ENCODE measurements around the gene CEP89. TPM values are rescaled to one million over a fixed set of nuclear protein-coding genes. Genes with fewer than 3 reads are reported as not detected.

The CEP89 gene
- total RNA-seq, 4 donors from 2014 or later = 12.6 to 28.5 (median 13.2) TPM

GRCh38 chr19:32936065-32936464 lies 35.7 kb downstream of the CEP89 start:
- H3K9me3 ChIP-seq = no peaks in the 10 kb centered on the region
- H3K27ac ChIP-seq = no peak overlapping the region
- TF ChIP-seq, protein P1, sequence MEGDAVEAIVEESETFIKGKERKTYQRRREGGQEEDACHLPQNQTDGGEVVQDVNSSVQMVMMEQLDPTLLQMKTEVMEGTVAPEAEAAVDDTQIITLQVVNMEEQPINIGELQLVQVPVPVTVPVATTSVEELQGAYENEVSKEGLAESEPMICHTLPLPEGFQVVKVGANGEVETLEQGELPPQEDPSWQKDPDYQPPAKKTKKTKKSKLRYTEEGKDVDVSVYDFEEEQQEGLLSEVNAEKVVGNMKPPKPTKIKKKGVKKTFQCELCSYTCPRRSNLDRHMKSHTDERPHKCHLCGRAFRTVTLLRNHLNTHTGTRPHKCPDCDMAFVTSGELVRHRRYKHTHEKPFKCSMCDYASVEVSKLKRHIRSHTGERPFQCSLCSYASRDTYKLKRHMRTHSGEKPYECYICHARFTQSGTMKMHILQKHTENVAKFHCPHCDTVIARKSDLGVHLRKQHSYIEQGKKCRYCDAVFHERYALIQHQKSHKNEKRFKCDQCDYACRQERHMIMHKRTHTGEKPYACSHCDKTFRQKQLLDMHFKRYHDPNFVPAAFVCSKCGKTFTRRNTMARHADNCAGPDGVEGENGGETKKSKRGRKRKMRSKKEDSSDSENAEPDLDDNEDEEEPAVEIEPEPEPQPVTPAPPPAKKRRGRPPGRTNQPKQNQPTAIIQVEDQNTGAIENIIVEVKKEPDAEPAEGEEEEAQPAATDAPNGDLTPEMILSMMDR (IDR thresholded peaks at IDR 0.05) = no peak
- TF ChIP-seq POLR2A (IDR thresholded peaks at IDR 0.05) (no peak), EP300 (IDR thresholded peaks at IDR 0.05) (no peak)
- H3K4me1 ChIP-seq = no peaks in the 10 kb centered on the region
- H3K27me3 ChIP-seq = no peaks in the 10 kb centered on the region
- H3K36me3 ChIP-seq = peaks cover 0 to 99% (median 1%) of the 10 kb centered on the region in 3 donors
- DNase-seq (ENCODE audit: low spot score in 2 of 2) = no peak
- H3K4me3 ChIP-seq = no peak overlapping the region
- WGBS, 2 donors = 96 to 97% methylated on average over 3 to 5 of the region's 8 CpGs

DNA sequence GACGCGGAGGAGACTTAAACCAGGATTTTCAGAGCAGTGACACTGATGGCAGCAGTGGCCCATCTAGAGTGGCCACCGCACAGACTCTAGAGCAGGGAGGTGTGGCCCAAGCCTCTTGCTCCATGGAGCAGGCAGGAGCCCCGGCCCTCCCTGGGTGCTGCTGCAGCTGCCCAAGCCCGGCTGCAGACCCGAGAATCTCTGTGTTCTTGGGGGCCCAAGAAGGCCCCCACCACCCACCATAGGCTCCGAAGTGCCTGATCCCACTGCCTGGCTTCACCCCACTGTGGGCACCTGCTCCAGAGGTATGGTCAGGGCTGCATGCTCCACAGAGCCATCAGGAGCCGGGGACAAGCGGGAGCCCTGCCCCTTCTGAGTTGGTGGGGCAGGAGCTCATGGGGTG lies 36.1 kb downstream of the CEP89 start:
- Histone ChIP-seq H3K4me1 (no peaks in the 10 kb centered on the region), H3K4me3 (no peak overlapping the region), H3K9me3 (no peaks in the 10 kb centered on the region), H3K27ac (no peak overlapping the region), H3K27me3 (no peaks in the 10 kb centered on the region), H3K36me3 (peaks cover 0 to 99% (median 6%) of the 10 kb centered on the region in 3 donors)
- WGBS, 2 donors = 89 to 94% methylated on average over 7 to 8 of the region's 9 CpGs
- TF ChIP-seq EP300 (IDR thresholded peaks at IDR 0.05) = no peak
- TF ChIP-seq POLR2A (IDR thresholded peaks at IDR 0.05) = no peak
- TF ChIP-seq, protein P1 (IDR thresholded peaks at IDR 0.05) = no peak
- no peak for DNase-seq (ENCODE audit: low spot score in 2 of 2)

DNA sequence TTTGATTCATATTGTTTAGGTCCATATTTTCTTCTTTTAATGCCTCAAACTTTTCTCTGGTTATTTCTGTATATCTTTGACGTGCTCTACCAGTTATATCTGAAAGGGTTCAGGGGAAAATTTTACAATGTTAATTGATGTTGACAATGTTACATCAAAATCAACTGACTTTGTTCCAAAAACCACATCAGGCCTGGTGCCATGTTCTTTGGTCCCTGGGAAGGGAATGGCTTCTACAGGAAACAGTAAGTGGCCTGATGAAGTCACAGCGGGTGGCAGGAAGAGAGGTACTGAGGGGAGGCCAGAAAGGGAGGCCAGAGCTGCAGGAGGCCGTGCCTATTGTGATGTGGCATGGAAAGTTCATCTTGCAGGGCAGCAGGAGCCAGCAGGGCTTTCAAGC lies 38.2 kb downstream of the CEP89 start:
- no peak for DNase-seq (ENCODE audit: low spot score in 2 of 2)
- no peaks in the 10 kb centered on the region for H3K4me1 ChIP-seq
- no peak for TF ChIP-seq EP300 (IDR thresholded peaks at IDR 0.05)
- peaks cover 0 to 3% (median 0%) of the 10 kb centered on the region in 4 donors for H3K9me3 ChIP-seq
- WGBS, 2 donors = 89 to 92% methylated on average over 3 of the region's 3 CpGs
- peaks cover 0 to 100% (median 10%) of the 10 kb centered on the region in 3 donors for H3K36me3 ChIP-seq
- no peak overlapping the region for H3K4me3 ChIP-seq
- no peak overlapping the region for H3K27ac ChIP-seq
- no peaks in the 10 kb centered on the region for H3K27me3 ChIP-seq

GRCh38 chr19:32930567-32930966 lies 41.2 kb downstream of the CEP89 start:
- TF ChIP-seq, protein P1 (IDR thresholded peaks at IDR 0.05) = no peak
- TF ChIP-seq EP300 (IDR thresholded peaks at IDR 0.05) = no peak
- no peak for TF ChIP-seq POLR2A (IDR thresholded peaks at IDR 0.05)
- H3K4me3 ChIP-seq = no peak overlapping the region
- no peak for DNase-seq (ENCODE audit: low spot score in 2 of 2)
- 95 to 98% methylated on average over 8 of the region's 8 CpGs for WGBS, 2 donors
- H3K36me3 ChIP-seq = peaks cover 0 to 100% (median 15%) of the 10 kb centered on the region in 3 donors
- H3K27ac ChIP-seq = no peak overlapping the region
- no peaks in the 10 kb centered on the region for H3K4me1 ChIP-seq
- no peaks in the 10 kb centered on the region for H3K27me3 ChIP-seq
- H3K9me3 ChIP-seq = peaks cover 0 to 11% (median 0%) of the 10 kb centered on the region in 4 donors

- peaks cover 0 to 100% (median 21%) of the 10 kb centered on the region in 3 donors for H3K36me3 ChIP-seq
- DNase-seq (ENCODE audit: low spot score in 2 of 2) = no peak
- H3K4me1 ChIP-seq = no peaks in the 10 kb centered on the region
- no peak overlapping the region for H3K27ac ChIP-seq
- no peaks in the 10 kb centered on the region for H3K27me3 ChIP-seq
- TF ChIP-seq EP300 (IDR thresholded peaks at IDR 0.05) = no peak
- TF ChIP-seq, protein P1 (IDR thresholded peaks at IDR 0.05) = no peak
- TF ChIP-seq POLR2A (IDR thresholded peaks at IDR 0.05) = no peak
- WGBS, 2 donors = 89 to 95% methylated on average over 2 of the region's 2 CpGs
- no peak overlapping the region for H3K4me3 ChIP-seq
- H3K9me3 ChIP-seq = peaks cover 0 to 11% (median 0%) of the 10 kb centered on the region in 4 donors
Observed at GRCh38 chr19:32928806-32929205, 43.0 kb downstream of the CEP89 start.

GRCh38 chr19:32924200-32924599 lies 47.6 kb downstream of the CEP89 start:
- Histone ChIP-seq H3K9me3 (peaks cover 0 to 11% (median 0%) of the 10 kb centered on the region in 4 donors), H3K36me3 (peaks cover 0 to 98% (median 16%) of the 10 kb centered on the region in 3 donors), H3K27ac (no peak overlapping the region), H3K4me3 (no peak overlapping the region), H3K27me3 (no peaks in the 10 kb centered on the region), H3K4me1 (no peaks in the 10 kb centered on the region)
- DNase-seq (ENCODE audit: low spot score in 2 of 2) = no peak
- WGBS, 2 donors = 94 to 98% methylated on average over 6 of the region's 6 CpGs
- TF ChIP-seq EP300 (IDR thresholded peaks at IDR 0.05) (no peak), POLR2A (IDR thresholded peaks at IDR 0.05) (no peak)
- TF ChIP-seq, protein P1 (IDR thresholded peaks at IDR 0.05) = no peak
